ENCODE data around the gene TECR. TPM values are rescaled to one million over a fixed set of nuclear protein-coding genes. Genes with fewer than 3 reads are reported as not detected.
"Not testable (repeated sequence)": the region's sequence is repeated elsewhere in the genome, so short reads cannot be mapped to it uniquely, and the experiment has no call there.

TECR gene
- total RNA-seq, 2 experiments from 2014 or later = 93.5 to 98.5 TPM

GRCh38 chr19:14502334-14503092 lies 26.9 kb upstream of the TECR start:
- H3K27ac Mint-ChIP-seq = no peak overlapping the region

GRCh38 chr19:14503285-14503684 lies 26.1 kb upstream of the TECR start:
- CTCF ChIA-PET = interaction anchor here (0.8 to 3.2 kb wide), 6 partner anchors 8 to 183 kb away, joined by 4 to 23 read pairs (median 8); partner anchors contain the start of gene GIPC1

More at GRCh38 chr19:14502334-14503092, 26.9 kb upstream of the TECR start:
- ChIA-PET CTCF (interaction anchor here (1.0 to 2.1 kb wide), 3 partner anchors 22 to 24 kb away, joined by 3 to 8 read pairs (median 6); no protein-coding TSS in a partner anchor), POLR2A (interaction anchor here (4.1 kb wide), 1 partner anchor 15 kb away, joined by 23 read pairs; the partner anchor contains the start of gene DNAJB1)
- H3K4me3 Mint-ChIP-seq = no peak overlapping the region
- no peaks in the 10 kb centered on the region for H3K9me3 Mint-ChIP-seq
- H3K27me3 Mint-ChIP-seq = no peaks in the 10 kb centered on the region
- H3K36me3 Mint-ChIP-seq (ENCODE audit: low read depth) = no peaks in the 10 kb centered on the region
- ATAC-seq (no peak), DNase-seq (no peak)
- peaks cover 22% of the 10 kb centered on the region for H3K4me1 Mint-ChIP-seq (ENCODE audit: low read depth)
- no peak for TF ChIP-seq CTCF (IDR thresholded peaks at IDR 0.05)
- intact Hi-C loops (cut with micrococcal nuclease) = no loop called here

GRCh38 chr19:14504575-14504974 lies 24.8 kb upstream of the TECR start:
- H3K36me3 Mint-ChIP-seq (ENCODE audit: low read depth); H3K27ac Mint-ChIP-seq; H3K27me3 Mint-ChIP-seq; H3K9me3 Mint-ChIP-seq; H3K4me3 Mint-ChIP-seq; DNase-seq; intact Hi-C loops (cut with micrococcal nuclease); ATAC-seq: not testable (repeated sequence)
- CTCF ChIA-PET = interaction anchor here (1.0 to 3.2 kb wide), 13 partner anchors 8 to 142 kb away, joined by 3 to 23 read pairs (median 5); partner anchors contain the start of genes DNAJB1 and GIPC1
- POLR2A ChIA-PET = interaction anchor here (0.9 to 4.1 kb wide), 2 partner anchors 13 to 15 kb away, joined by 3 to 23 read pairs; partner anchors contain the start of gene DNAJB1
- peaks cover 34% of the 10 kb centered on the region for H3K4me1 Mint-ChIP-seq (ENCODE audit: low read depth)

More at GRCh38 chr19:14503285-14503684, 26.1 kb upstream of the TECR start:
- intact Hi-C loops (cut with micrococcal nuclease) = no loop called here
- no peaks in the 10 kb centered on the region for H3K27me3 Mint-ChIP-seq
- TF ChIP-seq CTCF (IDR thresholded peaks at IDR 0.05) = no peak
- DNase-seq (no peak), ATAC-seq (no peak)
- peaks cover 28% of the 10 kb centered on the region for H3K4me1 Mint-ChIP-seq (ENCODE audit: low read depth)
- H3K36me3 Mint-ChIP-seq (ENCODE audit: low read depth) = no peaks in the 10 kb centered on the region
- H3K4me3 Mint-ChIP-seq = no peak overlapping the region
- H3K9me3 Mint-ChIP-seq = no peaks in the 10 kb centered on the region
- POLR2A ChIA-PET = interaction anchor here (4.1 kb wide), 1 partner anchor 14 kb away, joined by 23 read pairs; the partner anchor contains the start of gene DNAJB1
- no peak overlapping the region for H3K27ac Mint-ChIP-seq

GRCh38 chr19:14505488-14506239 lies 23.7 kb upstream of the TECR start:
- ATAC-seq (peak; percentile 87), DNase-seq (peak; percentile 85)
- H3K36me3 Mint-ChIP-seq (ENCODE audit: low read depth) = no peaks in the 10 kb centered on the region
- H3K4me1 Mint-ChIP-seq (ENCODE audit: low read depth) = peaks cover 39% of the 10 kb centered on the region
- intact Hi-C loops (cut with micrococcal nuclease) = no loop called here
- no peak overlapping the region for H3K4me3 Mint-ChIP-seq
- H3K27ac Mint-ChIP-seq = peak overlapping the region; percentile 69
- ChIA-PET CTCF (interaction anchor here (1.0 to 3.2 kb wide), 13 partner anchors 8 to 180 kb away, joined by 3 to 23 read pairs (median 6); partner anchors contain the start of gene GIPC1), POLR2A (interaction anchor here (1.3 to 4.1 kb wide), 3 partner anchors 12 to 23 kb away, joined by 3 to 23 read pairs (median 6); partner anchors contain the start of genes DNAJB1 and TECR)
- no peaks in the 10 kb centered on the region for H3K27me3 Mint-ChIP-seq
- H3K9me3 Mint-ChIP-seq = no peaks in the 10 kb centered on the region
- peak; percentile 88 for TF ChIP-seq CTCF (IDR thresholded peaks at IDR 0.05)
